Activated naive CD4-positive, alpha-beta T cell treated with anti-CD3 and anti-CD28 coated beads for 36 hours (primary cell): ENCODE measurements around the gene ARHGAP1. TPM values are rescaled to one million over a fixed set of nuclear protein-coding genes. Genes with fewer than 3 reads are reported as not detected.

Source experiments
- CTCF ChIA-PET: fragments of 350-600 bp; sonication (Branson Sonifier 250); formaldehyde crosslinking; loops from one replicate; lab custom pipeline; 2021; ENCODE audit warnings: antibody characterized with exemption; lab: Charles Lee
- DNase-seq: peaks from one replicate; pipeline ENCODE4 v3.0.0-alpha.2; 2020
- H3K27ac Mint-ChIP-seq: one replicate; pipeline ENCODE4 v1.8.0; 2021; ENCODE audit warnings: mild to moderate bottlenecking, mixed read lengths
- H3K27me3 Mint-ChIP-seq: one replicate; pipeline ENCODE4 v1.8.0; 2021; ENCODE audit warnings: low read depth, mixed read lengths
- H3K36me3 Mint-ChIP-seq: one replicate; pipeline ENCODE4 v1.8.0; 2021; ENCODE audit warnings: low read depth, mixed read lengths
- H3K4me1 Mint-ChIP-seq: one replicate; pipeline ENCODE4 v1.8.0; 2021; ENCODE audit warnings: low read depth, mixed read lengths
- H3K4me3 Mint-ChIP-seq: one replicate; pipeline ENCODE4 v1.8.0; 2021; ENCODE audit warnings: mild to moderate bottlenecking, moderate library complexity, mixed read lengths
- H3K9me3 Mint-ChIP-seq: one replicate; pipeline ENCODE4 v1.8.0; 2021; ENCODE audit warnings: mixed read lengths
- intact Hi-C: fragments of 100-400 bp; cut with micrococcal nuclease; formaldehyde crosslinking; loops from one replicate; pipeline ENCODE4 v1.15.1; 2023
- total RNA-seq, 2 experiments: library from RNA; stranded (reverse); gene quantifications; one replicate each; pipeline ENCODE4 v1.2.3, GENCODE V29; 2021

The ARHGAP1 gene
- 10 to 100 TPM; 31.2 to 32.6 TPM for total RNA-seq

GRCh38 chr11:46700241-46701077 lies at the start of gene ARHGAP1, which contains the start of gene ZNF408:
TSS of gene ARHGAP1 (minus strand) at chr11:46700619. CDS start at chr11:46696107, 4,512 bp downstream.
TSS of gene ZNF408 (plus strand) at chr11:46701031. CDS start at chr11:46701048, 17 bp downstream.
- H3K27ac Mint-ChIP-seq, result peak within 1 kb of the TSS; percentile 97
- peaks cover 13% of the 10 kb centered on the region for H3K36me3 Mint-ChIP-seq
- no peaks in the 10 kb centered on the region for H3K27me3 Mint-ChIP-seq
- CTCF ChIA-PET, result interaction anchor here (0.8 to 2.3 kb wide), 3 partner anchors 27 to 453 kb away, joined by 3 to 7 read pairs (median 5); no protein-coding TSS in a partner anchor
- peak; percentile 100 for DNase-seq
- H3K4me1 Mint-ChIP-seq, result peaks cover 45% of the 10 kb centered on the region
- no peaks in the 10 kb centered on the region for H3K9me3 Mint-ChIP-seq
- H3K4me3 Mint-ChIP-seq, result peak within 1 kb of the TSS; percentile 97
- intact Hi-C loops, result loop anchor here (1.0 to 2.0 kb wide), 10 partner anchors 29 to 1148 kb away; partner anchors contain the start of genes ARFGAP2, ATG13, CKAP5 and CSTPP1

GRCh38 chr11:46747150-46747549 lies 46.7 kb upstream of the ARHGAP1 start:
- no peaks in the 10 kb centered on the region for H3K9me3 Mint-ChIP-seq
- DNase-seq, result no peak
- CTCF ChIA-PET, result no interaction called here
- H3K27me3 Mint-ChIP-seq, result no peaks in the 10 kb centered on the region
- H3K4me3 Mint-ChIP-seq, result no peak overlapping the region
- H3K36me3 Mint-ChIP-seq, result peaks cover 58% of the 10 kb centered on the region
- intact Hi-C loops, result no loop called here
- H3K4me1 Mint-ChIP-seq, result no peaks in the 10 kb centered on the region
- no peak overlapping the region for H3K27ac Mint-ChIP-seq

- H3K27ac Mint-ChIP-seq, result no peak overlapping the region
- H3K36me3 Mint-ChIP-seq, result peaks cover 62% of the 10 kb centered on the region
- intact Hi-C loops, result no loop called here
- no peak overlapping the region for H3K4me3 Mint-ChIP-seq
- no peaks in the 10 kb centered on the region for H3K4me1 Mint-ChIP-seq
- no peak for DNase-seq
- H3K9me3 Mint-ChIP-seq, result no peaks in the 10 kb centered on the region
- CTCF ChIA-PET, result interaction anchor here (0.7 kb wide), 1 partner anchor 450 kb away, joined by 3 read pairs; no protein-coding TSS in a partner anchor
- no peaks in the 10 kb centered on the region for H3K27me3 Mint-ChIP-seq
Observed at GRCh38 chr11:46745995-46746394, 45.6 kb upstream of the ARHGAP1 start.

DNA sequence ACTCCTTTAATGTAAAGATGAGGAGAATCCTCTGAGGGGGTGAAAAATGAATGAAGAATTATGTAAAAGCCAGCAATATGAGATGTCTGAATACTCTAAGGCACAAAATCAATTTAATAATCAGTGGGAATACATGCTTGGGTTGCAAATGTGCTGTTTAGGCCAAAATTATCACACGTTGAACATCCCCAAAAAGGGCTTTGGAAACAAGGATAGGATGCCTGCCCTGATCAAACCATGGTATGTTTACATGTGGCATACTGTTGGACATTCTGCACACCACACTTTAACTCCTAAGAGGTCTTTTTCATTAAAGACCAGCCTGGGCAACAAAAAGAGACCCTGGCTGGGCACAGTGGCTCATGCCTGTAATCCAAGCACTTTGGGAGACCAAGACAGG lies 44.9 kb upstream of the ARHGAP1 start:
- no peak for DNase-seq
- no peak overlapping the region for H3K27ac Mint-ChIP-seq
- H3K4me1 Mint-ChIP-seq, result no peaks in the 10 kb centered on the region
- CTCF ChIA-PET, result no interaction called here
- H3K27me3 Mint-ChIP-seq, result no peaks in the 10 kb centered on the region
- H3K36me3 Mint-ChIP-seq, result peaks cover 56% of the 10 kb centered on the region
- no peaks in the 10 kb centered on the region for H3K9me3 Mint-ChIP-seq
- intact Hi-C loops, result no loop called here
- H3K4me3 Mint-ChIP-seq, result no peak overlapping the region

GRCh38 chr11:46743693-46744339 lies 43.4 kb upstream of the ARHGAP1 start:
- peaks cover 48% of the 10 kb centered on the region for H3K36me3 Mint-ChIP-seq
- CTCF ChIA-PET, result interaction anchor here (0.8 to 0.9 kb wide), 2 partner anchors 9 to 21 kb away, joined by 3 read pairs; no protein-coding TSS in a partner anchor
- H3K4me1 Mint-ChIP-seq, result no peaks in the 10 kb centered on the region
- H3K4me3 Mint-ChIP-seq, result no peak overlapping the region
- H3K27me3 Mint-ChIP-seq, result no peaks in the 10 kb centered on the region
- H3K9me3 Mint-ChIP-seq, result no peaks in the 10 kb centered on the region
- intact Hi-C loops, result no loop called here
- H3K27ac Mint-ChIP-seq, result no peak overlapping the region
- DNase-seq, result no peak

DNA sequence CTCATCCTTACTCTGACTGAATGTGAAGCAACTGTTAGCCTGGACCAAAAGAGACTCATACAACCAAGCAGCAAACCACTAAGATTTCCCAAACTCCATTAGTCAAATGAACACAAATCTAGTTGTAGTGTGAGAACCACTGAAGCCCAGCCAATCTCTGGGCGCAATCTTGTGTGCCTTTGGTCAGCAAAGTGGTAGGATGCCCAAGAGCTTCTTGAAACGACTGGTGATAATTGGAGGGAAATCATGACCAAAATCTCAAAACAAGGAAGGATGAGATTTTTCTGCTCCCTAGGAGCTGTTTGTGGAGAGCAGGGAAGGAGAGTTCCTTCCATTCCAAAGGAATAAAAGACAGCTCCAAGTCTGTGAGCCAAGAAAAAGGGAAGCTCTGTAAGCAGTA lies 42.6 kb upstream of the ARHGAP1 start:
- intact Hi-C loops, result no loop called here
- Mint-ChIP-seq H3K9me3 (no peaks in the 10 kb centered on the region), H3K4me3 (no peak overlapping the region), H3K27ac (no peak overlapping the region), H3K27me3 (no peaks in the 10 kb centered on the region), H3K4me1 (no peaks in the 10 kb centered on the region), H3K36me3 (peaks cover 44% of the 10 kb centered on the region)
- no peak for DNase-seq
- CTCF ChIA-PET, result interaction anchor here (0.9 kb wide), 1 partner anchor 8 kb away, joined by 3 read pairs; no protein-coding TSS in a partner anchor

DNA sequence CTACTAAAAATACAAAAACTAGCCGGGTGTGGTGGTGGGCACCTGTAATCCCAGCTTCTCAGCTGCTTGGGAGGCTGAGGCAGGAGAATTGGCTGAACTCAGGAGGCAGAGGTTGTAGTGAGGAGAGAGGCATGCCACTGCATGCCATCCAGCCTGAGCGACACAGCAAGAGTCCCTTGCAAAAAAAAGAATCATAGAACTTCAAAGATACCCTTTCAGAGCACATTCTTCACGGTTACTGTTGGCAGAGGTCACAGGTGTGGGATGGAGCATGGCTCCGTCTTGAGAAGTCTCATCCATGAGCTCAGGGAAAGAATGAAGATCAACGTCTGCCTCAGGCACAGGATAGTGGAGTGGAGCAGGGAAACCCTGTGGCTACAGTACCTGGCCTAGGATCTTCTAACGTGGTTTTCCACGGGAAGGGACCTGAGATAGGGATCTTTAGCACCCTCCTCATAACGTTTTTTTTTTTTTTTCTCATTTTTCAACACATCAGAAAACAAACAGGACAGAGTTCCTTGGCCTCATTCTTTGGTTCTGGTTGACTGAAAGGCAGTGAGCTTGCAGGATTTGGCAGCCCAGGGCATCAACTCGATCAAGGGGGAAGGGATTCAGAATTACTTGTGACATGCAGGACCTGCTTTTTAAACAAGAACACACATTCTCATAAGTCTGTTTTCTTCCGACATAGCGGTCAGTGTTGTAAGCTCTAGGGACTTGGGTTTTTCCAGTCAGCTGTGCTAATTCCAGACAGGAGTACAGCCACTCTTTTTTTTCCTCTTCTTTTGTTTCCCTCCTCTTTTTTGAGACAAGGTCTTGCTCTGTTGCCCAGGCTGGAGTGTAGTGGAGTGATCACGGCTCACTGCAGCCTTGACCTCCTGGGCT lies 41.4 kb upstream of the ARHGAP1 start:
- intact Hi-C loops, result no loop called here
- Mint-ChIP-seq H3K4me1 (no peaks in the 10 kb centered on the region), H3K36me3 (peaks cover 39% of the 10 kb centered on the region), H3K27me3 (no peaks in the 10 kb centered on the region), H3K4me3 (no peak overlapping the region), H3K27ac (no peak overlapping the region), H3K9me3 (no peaks in the 10 kb centered on the region)
- CTCF ChIA-PET, result interaction anchor here (0.5 kb wide), 1 partner anchor 21 kb away, joined by 4 read pairs; no protein-coding TSS in a partner anchor
- DNase-seq, result no peak

- intact Hi-C loops, result no loop called here
- Mint-ChIP-seq H3K4me3 (no peak overlapping the region), H3K36me3 (peaks cover 22% of the 10 kb centered on the region), H3K9me3 (no peaks in the 10 kb centered on the region), H3K27ac (no peak overlapping the region), H3K4me1 (no peaks in the 10 kb centered on the region), H3K27me3 (no peaks in the 10 kb centered on the region)
- DNase-seq, result no peak
- CTCF ChIA-PET, result no interaction called here
Observed at GRCh38 chr11:46738887-46739286, 38.5 kb upstream of the ARHGAP1 start.

DNA sequence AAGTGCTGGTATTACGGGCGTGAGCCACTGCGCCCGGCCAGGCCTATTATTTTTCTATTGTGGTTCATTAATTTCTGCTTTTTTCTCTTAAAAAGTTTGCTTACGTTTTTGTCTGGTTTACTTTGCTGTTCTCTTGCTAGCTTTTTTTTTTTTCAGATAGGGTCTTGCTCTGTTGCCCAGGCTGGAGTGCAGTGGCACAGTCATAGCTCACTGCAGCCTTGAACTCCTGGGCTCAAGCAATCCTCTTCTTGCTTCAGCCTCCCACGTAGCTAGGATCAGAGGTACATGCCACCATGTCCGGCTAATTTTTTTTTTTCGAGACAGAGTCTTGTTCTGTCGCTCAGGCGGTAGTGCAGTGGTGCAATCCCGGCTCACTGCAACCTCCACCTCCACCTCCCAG lies 37.3 kb upstream of the ARHGAP1 start:
- no peaks in the 10 kb centered on the region for H3K27me3 Mint-ChIP-seq
- no peak overlapping the region for H3K27ac Mint-ChIP-seq
- no peak for DNase-seq
- H3K9me3 Mint-ChIP-seq, result no peaks in the 10 kb centered on the region
- intact Hi-C loops, result no loop called here
- no peaks in the 10 kb centered on the region for H3K4me1 Mint-ChIP-seq
- H3K4me3 Mint-ChIP-seq, result no peak overlapping the region
- H3K36me3 Mint-ChIP-seq, result peaks cover 15% of the 10 kb centered on the region
- CTCF ChIA-PET, result interaction anchor here (0.7 kb wide), 1 partner anchor 54 kb away, joined by 4 read pairs; no protein-coding TSS in a partner anchor

GRCh38 chr11:46736615-46737014 lies 36.2 kb upstream of the ARHGAP1 start:
- Mint-ChIP-seq H3K4me1 (no peaks in the 10 kb centered on the region), H3K36me3 (peaks cover 6% of the 10 kb centered on the region), H3K9me3 (no peaks in the 10 kb centered on the region), H3K27ac (no peak overlapping the region), H3K4me3 (no peak overlapping the region), H3K27me3 (no peaks in the 10 kb centered on the region)
- DNase-seq, result no peak
- CTCF ChIA-PET, result interaction anchor here (0.6 kb wide), 1 partner anchor 515 kb away, joined by 7 read pairs; no protein-coding TSS in a partner anchor
- intact Hi-C loops, result no loop called here

DNA sequence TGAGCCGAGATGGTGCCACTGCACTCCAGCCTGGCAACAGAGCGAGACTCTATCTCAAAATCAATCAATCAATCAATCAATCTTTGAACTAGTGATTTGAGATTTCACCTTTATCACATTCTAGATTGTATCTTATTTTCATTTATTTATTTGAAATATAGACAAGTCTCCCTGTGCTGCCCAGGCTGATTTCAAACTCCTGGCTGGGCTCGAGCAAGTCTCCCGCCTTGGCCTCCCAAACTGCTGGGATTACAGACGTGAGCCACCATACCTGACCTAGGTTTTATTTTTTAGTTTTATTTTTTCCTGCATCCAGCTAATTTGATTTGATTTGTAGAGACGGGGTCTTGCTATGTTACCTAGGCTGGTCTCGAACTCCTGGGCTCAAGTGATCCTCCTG lies 35.7 kb upstream of the ARHGAP1 start:
- Mint-ChIP-seq H3K27ac (no peak overlapping the region), H3K4me3 (no peak overlapping the region), H3K9me3 (no peaks in the 10 kb centered on the region), H3K36me3 (peaks cover 3% of the 10 kb centered on the region), H3K4me1 (no peaks in the 10 kb centered on the region), H3K27me3 (no peaks in the 10 kb centered on the region)
- intact Hi-C loops, result no loop called here
- CTCF ChIA-PET, result interaction anchor here (0.6 kb wide), 1 partner anchor 514 kb away, joined by 7 read pairs; no protein-coding TSS in a partner anchor
- no peak for DNase-seq
